AML-193 (cell line): ENCODE results near the gene SNF8.
A peak's percentile ranks its signal among the peaks of the same experiment; 100 is the strongest.
"Not testable (repeated sequence)": the region's sequence is repeated elsewhere in the genome, so short reads cannot be mapped to it uniquely, and the experiment has no call there.

Source experiments
- DNase-seq, 2 experiments: peaks; one replicate each; lab custom pipeline; 2025; lab: John Stamatoyannopoulos, UW

Gene SNF8, protein sequence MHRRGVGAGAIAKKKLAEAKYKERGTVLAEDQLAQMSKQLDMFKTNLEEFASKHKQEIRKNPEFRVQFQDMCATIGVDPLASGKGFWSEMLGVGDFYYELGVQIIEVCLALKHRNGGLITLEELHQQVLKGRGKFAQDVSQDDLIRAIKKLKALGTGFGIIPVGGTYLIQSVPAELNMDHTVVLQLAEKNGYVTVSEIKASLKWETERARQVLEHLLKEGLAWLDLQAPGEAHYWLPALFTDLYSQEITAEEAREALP

GRCh38 chr17:48944515-48945260 is at the start of gene SNF8:
Gene SNF8, minus strand, starts transcription at chr17:48944842. Its CDS starts 108 bp downstream, at chr17:48944734.
- peak; percentile 89 to 91 for DNase-seq

GRCh38 chr17:48993951-48994350 is 49.3 kb upstream of the SNF8 start:
- no peak for DNase-seq

DNA sequence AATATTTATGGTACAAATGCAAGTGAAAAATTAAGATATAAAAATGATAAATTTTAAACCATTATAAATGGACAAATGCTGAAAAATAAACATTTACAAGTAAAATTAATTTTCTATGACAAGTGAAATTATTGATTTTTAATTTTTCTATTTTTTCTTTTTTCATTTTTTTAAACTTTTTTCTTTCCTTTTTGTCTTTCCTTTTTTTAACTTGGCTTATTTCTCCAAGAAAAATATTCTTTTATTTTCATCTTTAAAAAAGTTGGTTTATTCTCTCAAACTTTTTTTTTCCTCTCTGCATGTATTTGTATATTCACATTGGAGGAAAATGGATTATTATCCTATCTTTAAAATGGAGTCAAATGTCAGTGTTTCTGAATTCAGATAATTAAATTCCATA is 48.7 kb upstream of the SNF8 start:
- no peak for DNase-seq

DNA sequence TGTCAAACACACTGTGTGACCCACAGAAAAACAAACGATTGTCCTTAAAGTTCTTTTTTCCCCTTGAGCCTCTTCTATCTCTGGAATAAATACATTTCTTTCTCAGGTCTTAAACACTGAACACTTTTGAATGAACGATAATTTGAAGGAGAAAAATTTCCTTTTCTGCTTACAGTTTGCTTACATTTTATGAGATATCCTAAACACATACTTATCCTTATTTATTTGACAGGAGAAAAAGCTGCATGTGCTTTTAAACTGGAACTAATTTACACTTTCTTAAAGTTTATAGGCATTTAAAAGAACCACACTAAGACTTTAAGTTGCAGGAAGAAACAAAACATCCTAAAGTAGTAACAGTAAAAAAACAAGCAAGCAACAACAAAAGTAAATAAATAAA is 47.8 kb upstream of the SNF8 start:
- no peak for DNase-seq

DNA sequence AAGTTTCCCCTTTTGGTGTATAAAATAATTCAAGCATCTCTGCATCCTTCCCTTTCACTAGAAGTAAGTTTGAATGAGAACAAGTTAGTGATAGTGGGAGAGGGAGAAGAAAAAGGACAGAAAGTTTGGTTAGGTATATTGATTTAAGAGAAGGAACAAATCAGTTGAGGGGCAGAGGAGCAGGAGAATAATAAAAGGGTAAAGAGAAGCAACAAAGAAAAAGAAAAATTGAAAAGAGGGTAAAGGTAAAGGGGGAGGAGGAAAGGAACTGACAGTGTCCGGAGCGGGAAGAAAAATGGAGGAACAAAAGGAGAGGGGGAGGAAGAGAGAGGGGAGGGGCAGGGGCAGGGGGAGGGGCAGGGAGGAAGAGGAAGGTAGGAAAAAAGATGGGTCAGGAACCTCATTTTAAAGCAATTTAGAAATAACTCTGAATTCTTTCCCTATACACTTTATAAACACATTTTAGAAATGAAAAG is 46.3 kb upstream of the SNF8 start:
- no peak for DNase-seq

DNA sequence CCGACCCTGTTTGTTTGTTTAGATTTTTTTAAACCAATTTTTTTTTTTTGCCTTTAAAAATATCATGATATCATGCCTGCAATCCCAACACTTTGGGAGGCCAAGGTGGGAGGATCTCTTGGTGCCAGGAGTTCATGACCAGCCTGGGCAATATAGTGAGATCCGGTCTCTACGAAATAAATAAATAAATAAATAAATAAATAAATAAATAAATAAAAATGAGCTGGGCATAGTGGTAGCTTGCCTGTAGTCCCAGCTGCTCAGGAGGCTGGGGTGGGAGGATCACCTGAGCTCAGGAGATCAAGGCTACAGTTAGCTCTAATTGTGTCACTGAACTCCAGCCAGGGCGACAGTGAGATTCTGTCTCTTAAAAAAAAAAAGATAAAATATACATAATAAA is 44.5 kb upstream of the SNF8 start:
- DNase-seq: no peak

GRCh38 chr17:48985436-48986245 is 41.0 kb upstream of the SNF8 start:
- DNase-seq: no peak

- no peak for DNase-seq
These were observed 37.4 kb upstream of the SNF8 start for GRCh38 chr17:48981927-48982539.

GRCh38 chr17:48973806-48974205 is 29.2 kb upstream of the SNF8 start:
- no peak for DNase-seq

DNA sequence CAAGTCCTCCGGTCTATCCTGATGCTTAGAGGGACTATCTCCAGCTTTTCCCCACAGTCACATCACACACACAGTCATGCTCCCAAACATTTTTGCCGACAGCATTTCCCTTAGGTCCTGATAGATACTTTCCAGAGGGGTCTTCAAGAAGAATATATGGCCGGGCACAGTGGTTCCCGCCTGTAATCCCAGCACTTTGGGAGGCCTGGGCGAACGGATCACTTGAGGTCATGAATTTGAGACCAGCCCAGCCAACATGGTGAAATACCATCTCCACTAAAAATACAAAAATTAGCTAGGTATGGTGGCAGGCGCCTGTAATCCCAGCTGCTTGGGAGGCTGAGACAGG is 28.1 kb upstream of the SNF8 start:
- no peak for DNase-seq

DNA sequence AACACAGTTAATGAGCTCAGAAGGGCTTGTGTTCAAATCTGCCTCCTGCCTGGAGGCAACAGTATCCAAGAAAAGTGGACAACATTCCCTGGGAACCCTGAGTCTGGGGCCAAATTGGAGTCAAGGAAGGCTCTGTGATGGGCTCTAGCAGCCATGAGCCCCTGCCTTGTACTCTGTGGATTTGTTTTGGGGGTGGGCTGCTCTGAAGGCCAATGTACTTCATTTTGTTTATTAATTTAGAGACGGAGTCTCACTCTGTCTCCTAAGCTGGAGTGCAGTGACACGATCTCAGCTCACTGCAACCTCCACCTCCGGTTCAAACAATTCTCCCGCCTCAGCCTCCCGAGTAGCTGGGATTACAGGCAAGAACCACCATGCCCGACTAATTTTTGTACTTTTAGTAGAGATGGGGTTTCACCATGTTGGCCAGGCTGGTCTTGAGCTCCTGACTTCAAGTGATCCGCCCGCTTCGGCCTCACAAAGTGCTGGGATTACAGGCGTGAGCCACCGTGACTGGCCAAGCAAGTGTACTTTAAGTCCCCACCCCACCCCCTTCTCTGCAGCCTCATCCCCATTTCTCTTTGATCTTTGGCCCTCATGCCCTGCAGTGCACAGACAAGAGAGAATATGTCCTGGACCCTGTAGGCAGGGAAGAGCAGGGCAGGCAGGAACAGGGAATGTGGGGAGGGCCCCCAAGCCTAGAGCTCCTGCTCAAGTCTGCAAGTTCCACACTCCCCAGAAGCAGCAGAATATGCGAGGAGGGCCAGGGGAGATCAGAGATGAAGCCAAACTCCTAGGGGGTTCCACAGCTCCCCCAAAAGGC is 26.4 kb upstream of the SNF8 start:
- DNase-seq: no peak

DNA sequence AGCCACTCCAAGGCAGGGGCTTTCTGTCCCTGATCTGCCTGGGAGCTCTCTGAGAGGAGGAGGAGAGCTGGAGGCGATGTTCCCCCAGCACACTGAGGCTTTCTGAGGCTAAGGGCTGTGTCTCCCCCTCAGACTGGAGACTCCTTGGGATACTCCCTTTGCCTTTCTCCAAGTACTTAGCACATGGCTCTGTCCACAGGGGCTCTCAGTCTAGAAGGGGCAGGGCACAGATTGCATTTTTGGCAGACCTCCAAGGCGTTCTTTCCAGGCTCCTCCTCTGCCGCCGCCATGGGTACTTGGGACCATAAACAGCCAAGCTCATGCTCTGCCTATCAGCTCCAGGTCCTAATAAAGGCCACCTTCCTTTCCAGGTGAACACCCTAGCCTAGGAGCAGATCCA is 25.6 kb upstream of the SNF8 start:
- DNase-seq: no peak

GRCh38 chr17:48961516-48962233 is 17.0 kb upstream of the SNF8 start:
- no peak for DNase-seq

GRCh38 chr17:48960834-48961515 is 16.3 kb upstream of the SNF8 start:
- no peak for DNase-seq

GRCh38 chr17:48954300-48954755 is 9.7 kb upstream of the SNF8 start:
- peak in 1 of 2 experiments; percentile 39 for DNase-seq

- no peak for DNase-seq
These were observed 8.3 kb upstream of the SNF8 start for GRCh38 chr17:48952904-48953303.

DNA sequence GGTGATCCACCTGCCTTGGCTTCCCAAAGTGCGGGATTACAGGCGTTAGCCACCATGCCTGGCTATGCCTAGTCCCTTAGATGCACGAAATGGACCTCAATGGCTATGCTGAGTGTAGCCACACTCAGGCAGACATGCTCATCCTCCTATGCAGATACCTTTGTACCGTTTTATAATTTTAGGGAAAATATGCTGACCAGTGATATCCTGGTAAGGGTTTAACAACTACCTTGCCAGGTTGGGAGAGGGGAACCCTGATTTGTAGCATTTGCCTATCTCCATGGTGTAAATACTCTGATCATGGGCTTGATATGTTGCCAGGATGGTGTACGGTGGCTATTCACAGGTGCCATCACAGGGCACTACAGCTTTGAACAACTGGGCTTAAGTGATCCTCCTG is 6.9 kb upstream of the SNF8 start:
- DNase-seq: no peak

- not testable (repeated sequence) for DNase-seq
These were observed 614 bp upstream of the SNF8 start for GRCh38 chr17:48945261-48945651.

- DNase-seq: no peak
These were observed 11.6 kb downstream of the SNF8 start for GRCh38 chr17:48933035-48933434.

DNA sequence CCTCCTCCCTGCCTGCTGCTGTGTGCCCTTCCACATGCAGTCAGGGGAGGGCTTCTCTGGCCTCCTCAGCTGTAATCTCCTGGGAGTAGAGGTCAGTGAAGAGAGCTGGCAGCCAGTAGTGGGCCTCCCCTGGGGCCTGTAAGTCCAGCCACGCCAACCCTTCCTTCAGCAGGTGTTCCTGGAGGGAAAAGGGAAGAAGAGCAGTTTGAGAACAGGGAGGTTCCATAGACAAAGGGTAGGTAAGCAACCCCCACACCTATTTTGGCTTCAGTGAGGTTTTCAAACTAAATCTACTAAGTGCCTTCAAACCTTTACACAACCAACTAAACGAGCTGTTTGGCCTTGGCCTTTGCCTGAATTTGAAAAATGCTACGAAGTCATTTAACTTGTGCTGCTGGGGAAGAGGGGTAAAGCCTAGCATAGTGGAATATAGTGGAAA is 14.2 kb downstream of the SNF8 start:
- no peak for DNase-seq
